Lower leg skin (tissue), 3 donors: ENCODE data around the gene COL18A1.

ENCODE experiments used
- POLR2A ChIP-seq, 2 donors: fragments of 450-650 bp; IDR thresholded peaks; one replicate each; pipeline ENCODE4 v1.6.1; 2016 to 2017; ENCODE audit warnings: antibody characterized with exemption in 2 of 2, mild to moderate bottlenecking in 1 of 2, moderate library complexity in 1 of 2
- TF ChIP-seq, protein P1 (sequence below), 3 donors: fragments of 450-650 bp; IDR thresholded peaks; one replicate each; pipeline ENCODE4 v1.5.1; 2016; ENCODE audit warnings: antibody characterized with exemption in 3 of 3, mild to moderate bottlenecking in 3 of 3, moderate library complexity in 2 of 3

DNA sequence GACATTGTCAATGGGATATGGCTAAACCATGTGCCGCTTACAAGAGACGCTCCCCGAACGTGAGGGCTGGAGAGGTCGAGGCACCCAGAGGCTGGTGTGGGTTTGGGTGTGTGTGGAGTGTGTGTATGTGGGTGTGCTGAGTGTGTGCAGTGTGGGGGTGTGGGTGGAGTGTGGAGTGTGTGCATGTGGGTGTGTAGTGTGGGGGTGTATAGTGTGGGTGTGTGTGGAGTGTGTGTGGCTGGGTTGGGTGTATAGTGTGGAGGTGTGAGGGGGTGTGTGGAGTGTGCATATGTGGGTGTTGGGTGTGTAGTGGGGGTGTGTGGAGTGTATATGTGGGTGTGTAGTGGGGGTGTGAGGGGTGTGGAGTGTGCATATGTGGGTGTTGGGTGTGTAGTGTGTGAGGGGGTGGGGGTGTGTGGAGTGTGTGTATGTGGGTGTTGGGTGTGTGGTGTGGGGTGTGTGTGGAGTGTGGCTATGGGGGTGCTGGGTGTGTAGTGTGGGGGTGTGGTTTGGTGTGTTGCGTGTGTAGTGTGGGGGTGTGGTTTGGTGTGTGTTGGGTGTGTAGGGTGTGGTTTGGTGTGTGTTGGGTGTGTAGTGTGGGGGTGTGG, 95.1 kb downstream of the COL18A1 start:
- TF ChIP-seq, protein P1, sequence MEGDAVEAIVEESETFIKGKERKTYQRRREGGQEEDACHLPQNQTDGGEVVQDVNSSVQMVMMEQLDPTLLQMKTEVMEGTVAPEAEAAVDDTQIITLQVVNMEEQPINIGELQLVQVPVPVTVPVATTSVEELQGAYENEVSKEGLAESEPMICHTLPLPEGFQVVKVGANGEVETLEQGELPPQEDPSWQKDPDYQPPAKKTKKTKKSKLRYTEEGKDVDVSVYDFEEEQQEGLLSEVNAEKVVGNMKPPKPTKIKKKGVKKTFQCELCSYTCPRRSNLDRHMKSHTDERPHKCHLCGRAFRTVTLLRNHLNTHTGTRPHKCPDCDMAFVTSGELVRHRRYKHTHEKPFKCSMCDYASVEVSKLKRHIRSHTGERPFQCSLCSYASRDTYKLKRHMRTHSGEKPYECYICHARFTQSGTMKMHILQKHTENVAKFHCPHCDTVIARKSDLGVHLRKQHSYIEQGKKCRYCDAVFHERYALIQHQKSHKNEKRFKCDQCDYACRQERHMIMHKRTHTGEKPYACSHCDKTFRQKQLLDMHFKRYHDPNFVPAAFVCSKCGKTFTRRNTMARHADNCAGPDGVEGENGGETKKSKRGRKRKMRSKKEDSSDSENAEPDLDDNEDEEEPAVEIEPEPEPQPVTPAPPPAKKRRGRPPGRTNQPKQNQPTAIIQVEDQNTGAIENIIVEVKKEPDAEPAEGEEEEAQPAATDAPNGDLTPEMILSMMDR (IDR thresholded peaks at IDR 0.05): no peak
- no peak for TF ChIP-seq POLR2A (IDR thresholded peaks at IDR 0.05)
